ENCODE results near the gene FAM13A. TPM values are rescaled to one million over a fixed set of nuclear protein-coding genes. Genes with fewer than 3 reads are reported as not detected.
A peak's percentile ranks its signal among the peaks of the same experiment; 100 is the strongest.
"Not testable (repeated sequence)": the region's sequence is repeated elsewhere in the genome, so short reads cannot be mapped to it uniquely, and the experiment has no call there.

The FAM13A gene
- total RNA-seq, 1 donor from 2014 or later: 39.9 TPM

- ATAC-seq (no peak), DNase-seq (ENCODE audit: low spot score) (no peak)
- intact Hi-C loops (cut with DNase I): no loop called here
These were observed 50.7 kb downstream of the FAM13A start for GRCh38 chr4:89006307-89006706.

GRCh38 chr4:89005066-89005465 is 51.9 kb downstream of the FAM13A start:
- DNase-seq (ENCODE audit: low spot score); intact Hi-C loops (cut with DNase I); ATAC-seq: not testable (repeated sequence)

DNA sequence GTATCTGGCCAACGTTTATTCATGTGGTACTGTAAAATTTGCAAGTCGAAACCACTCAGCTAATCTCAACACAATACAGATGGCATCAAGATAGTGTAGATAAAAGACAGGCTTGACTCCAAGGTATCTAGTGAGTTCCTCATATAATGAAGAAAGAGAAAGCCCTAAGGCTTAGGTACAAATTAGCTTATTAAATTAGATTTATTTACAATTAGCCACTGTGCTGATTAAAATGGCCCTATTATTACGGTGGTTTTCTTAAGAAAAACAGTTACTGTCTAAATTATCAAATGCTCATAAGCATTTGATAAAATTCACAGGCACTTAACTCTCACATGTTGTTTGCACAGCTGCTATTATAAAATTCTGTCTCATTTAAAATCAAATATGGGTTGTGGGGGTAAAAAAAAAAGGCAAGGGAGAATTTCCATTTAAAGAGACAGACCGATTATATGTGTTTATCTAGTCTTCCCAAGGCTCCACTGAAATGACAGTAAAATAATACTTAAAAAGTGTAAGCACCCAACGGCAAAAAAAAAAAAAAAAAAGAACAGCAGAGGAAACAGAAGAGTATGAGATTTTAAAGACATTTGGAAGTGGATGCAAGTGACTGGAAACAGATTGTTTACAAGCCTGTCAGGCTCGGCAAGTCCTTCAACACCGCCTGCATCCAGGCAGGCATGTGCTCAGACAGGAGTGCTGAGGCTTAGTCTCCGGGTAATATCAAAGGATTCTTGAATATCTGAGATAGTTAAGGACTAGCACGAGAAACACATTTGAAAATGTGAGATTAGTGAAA is 55.1 kb downstream of the FAM13A start:
- DNase-seq (ENCODE audit: low spot score): no peak
- intact Hi-C loops (cut with DNase I): no loop called here
- peak; percentile 59 for ATAC-seq

GRCh38 chr4:89000844-89001360 is 56.1 kb downstream of the FAM13A start:
- ATAC-seq: peak; percentile 51
- no peak for DNase-seq (ENCODE audit: low spot score)
- intact Hi-C loops (cut with DNase I): no loop called here

DNA sequence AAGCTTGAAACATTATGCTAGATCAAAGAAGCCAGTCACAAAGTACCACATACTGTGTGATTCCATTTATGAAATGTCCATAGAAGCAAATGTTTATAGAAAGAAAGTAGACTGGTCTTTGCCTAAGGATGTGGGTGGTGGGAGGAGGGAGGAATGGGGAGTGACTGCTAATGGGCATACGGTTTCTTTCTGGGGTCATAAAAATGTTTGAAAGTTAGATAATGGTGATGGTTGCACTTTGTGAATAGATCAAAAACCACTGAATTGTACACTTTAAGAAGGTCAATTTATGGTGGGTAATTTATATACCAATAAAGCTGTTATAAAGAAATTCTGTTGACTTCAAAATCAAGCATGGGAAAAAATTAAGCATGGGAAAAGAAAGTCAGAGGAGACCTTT is 56.6 kb downstream of the FAM13A start:
- no peak for DNase-seq (ENCODE audit: low spot score)
- ATAC-seq: no peak
- intact Hi-C loops (cut with DNase I): no loop called here

- intact Hi-C loops (cut with DNase I): no loop called here
- no peak for DNase-seq (ENCODE audit: low spot score)
- ATAC-seq: no peak
These were observed 57.5 kb downstream of the FAM13A start for GRCh38 chr4:88999392-88999930.

- DNase-seq (ENCODE audit: low spot score) (no peak), ATAC-seq (no peak)
- intact Hi-C loops (cut with DNase I): no loop called here
These were observed 58.1 kb downstream of the FAM13A start for GRCh38 chr4:88998891-88999290.

DNA sequence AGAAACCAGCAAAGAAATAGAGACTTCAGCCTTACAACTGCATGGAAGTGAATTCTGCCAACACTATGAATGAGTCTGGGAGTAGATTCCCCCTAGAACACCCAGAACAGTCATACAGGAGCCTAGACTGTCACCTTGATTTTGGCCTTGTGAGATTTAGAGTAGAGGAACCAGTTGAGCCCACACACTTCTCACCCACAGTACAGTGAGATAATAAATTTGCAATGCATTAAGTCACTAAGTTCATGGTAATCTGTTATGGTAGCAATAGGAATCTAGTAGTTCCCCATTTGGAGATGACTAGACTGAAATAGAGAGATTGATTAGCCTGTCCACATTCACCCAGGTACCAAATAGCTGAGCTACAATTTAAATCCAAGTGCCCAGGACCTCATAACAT is 59.0 kb downstream of the FAM13A start:
- no peak for ATAC-seq
- intact Hi-C loops (cut with DNase I): no loop called here

GRCh38 chr4:88995874-88996273 is 61.1 kb downstream of the FAM13A start:
- intact Hi-C loops (cut with DNase I): no loop called here
- DNase-seq (ENCODE audit: low spot score) (no peak), ATAC-seq (no peak)

More for the DNA sequence above, 59.0 kb downstream of the FAM13A start:
- no peak for DNase-seq (ENCODE audit: low spot score)

- intact Hi-C loops (cut with DNase I); DNase-seq (ENCODE audit: low spot score); ATAC-seq: not testable (repeated sequence)
These were observed 61.7 kb downstream of the FAM13A start for GRCh38 chr4:88995257-88995656.

GRCh38 chr4:88993246-88993645 is 63.7 kb downstream of the FAM13A start:
- ATAC-seq (no peak), DNase-seq (ENCODE audit: low spot score) (no peak)
- intact Hi-C loops (cut with DNase I): no loop called here

DNA sequence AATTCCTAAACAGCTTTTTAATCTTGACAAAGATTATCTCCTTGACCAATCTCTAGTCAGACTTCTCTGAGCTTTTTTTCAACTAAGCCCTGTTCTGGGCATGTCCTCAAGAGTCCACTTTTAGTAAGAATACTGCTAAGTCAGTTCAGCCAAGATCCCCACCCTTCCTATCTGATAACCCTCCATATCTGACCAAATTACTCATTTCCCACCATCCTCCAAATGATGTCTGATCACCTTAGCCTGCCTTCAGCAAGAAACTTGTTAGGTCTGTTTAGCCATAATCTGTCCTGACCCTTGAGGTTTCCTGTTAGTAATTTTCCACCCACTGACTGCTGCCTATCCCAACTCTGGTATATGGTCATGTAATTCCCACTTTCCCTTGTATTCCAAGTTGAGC is 65.2 kb downstream of the FAM13A start:
- intact Hi-C loops (cut with DNase I): no loop called here
- ATAC-seq: no peak
- DNase-seq (ENCODE audit: low spot score): no peak

DNA sequence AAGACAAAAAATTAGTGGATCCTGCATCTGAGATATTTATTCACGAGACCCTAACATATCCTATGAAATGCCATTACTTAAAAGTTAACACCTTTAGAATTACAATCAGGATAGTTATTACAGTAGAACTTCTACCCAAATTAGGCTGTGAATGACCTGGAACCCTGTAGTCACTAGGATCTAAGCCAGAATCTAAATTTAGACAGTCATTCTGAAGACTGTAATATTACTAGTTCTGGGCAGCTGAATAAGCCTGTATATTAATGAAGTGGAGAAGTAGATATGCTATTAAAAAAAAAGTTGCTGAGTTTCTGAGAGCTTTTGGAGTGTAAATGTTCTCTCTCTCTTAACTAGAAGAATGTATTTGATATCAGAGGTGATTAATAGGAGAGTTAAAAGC is 67.0 kb downstream of the FAM13A start:
- peak; percentile 58 for ATAC-seq
- DNase-seq (ENCODE audit: low spot score): no peak
- intact Hi-C loops (cut with DNase I): no loop called here

GRCh38 chr4:88985088-88985773 is 71.8 kb downstream of the FAM13A start:
- intact Hi-C loops (cut with DNase I): no loop called here
- ATAC-seq (peak; percentile 93), DNase-seq (ENCODE audit: low spot score) (no peak)

DNA sequence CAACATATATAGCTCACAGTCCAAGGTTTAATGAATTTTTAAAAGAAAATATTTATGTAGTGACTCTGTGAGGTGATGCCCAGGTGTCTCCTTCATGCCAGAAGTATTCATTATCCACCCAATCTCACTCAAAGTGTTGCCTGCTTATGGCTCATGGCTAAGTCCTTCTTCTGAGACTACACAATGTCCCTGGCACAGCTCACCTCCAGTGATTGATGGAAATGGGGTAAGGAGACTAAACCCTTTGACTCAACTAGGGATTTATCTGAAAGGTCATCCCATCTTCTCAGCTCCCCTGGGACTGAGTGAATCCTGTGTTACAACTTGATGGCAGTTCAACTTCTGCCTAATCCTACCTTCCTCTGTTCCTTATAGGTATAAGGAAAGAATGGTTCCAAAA is 74.2 kb downstream of the FAM13A start:
- ATAC-seq: no peak
- no peak for DNase-seq (ENCODE audit: low spot score)
- intact Hi-C loops (cut with DNase I): no loop called here

DNA sequence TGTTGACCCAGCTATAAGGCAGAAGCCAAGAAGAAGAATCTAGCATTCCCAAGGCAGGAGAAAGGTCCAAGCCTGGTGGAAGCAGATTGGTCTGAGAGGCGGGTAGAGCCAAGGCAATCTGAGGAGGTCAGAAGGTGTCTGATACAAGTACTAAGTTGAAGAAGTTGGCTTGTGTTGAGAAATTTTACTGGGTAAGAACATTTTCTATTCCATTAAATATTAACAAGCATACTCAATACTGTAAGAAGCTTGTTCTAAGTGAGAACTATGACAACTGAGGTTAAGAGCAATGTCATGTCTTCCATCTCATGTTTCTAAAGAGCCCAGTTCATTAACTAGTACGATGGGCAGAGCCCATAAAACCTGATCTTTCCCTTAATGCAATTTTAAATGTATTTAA is 75.0 kb downstream of the FAM13A start:
- intact Hi-C loops (cut with DNase I): no loop called here
- ATAC-seq: no peak
- no peak for DNase-seq (ENCODE audit: low spot score)

DNA sequence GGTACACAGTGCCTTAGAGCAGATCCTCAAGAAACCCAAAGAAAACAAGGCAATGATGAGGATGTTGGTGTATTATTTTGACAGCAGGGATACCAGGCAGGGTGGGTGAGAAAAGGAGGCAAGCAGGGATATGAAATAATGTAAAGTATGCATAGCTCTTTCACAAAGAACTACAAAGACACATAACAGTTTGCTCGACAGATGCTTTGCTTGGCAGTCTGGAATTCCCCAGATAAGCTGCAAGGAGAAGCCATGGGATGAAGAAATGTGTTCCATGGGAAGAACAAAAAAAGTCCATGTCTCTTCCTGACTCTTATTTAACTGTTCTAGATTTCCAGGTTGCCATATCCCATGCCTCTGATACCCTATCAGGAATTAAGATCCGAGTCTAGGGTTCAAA is 75.4 kb downstream of the FAM13A start:
- ATAC-seq (no peak), DNase-seq (ENCODE audit: low spot score) (no peak)
- intact Hi-C loops (cut with DNase I): no loop called here

GRCh38 chr4:88979276-88979675 is 77.7 kb downstream of the FAM13A start:
- ATAC-seq (no peak), DNase-seq (ENCODE audit: low spot score) (no peak)
- intact Hi-C loops (cut with DNase I): no loop called here

GRCh38 chr4:88976775-88977035 is 80.3 kb downstream of the FAM13A start:
- no peak for ATAC-seq
- intact Hi-C loops (cut with DNase I): no loop called here
- no peak for DNase-seq (ENCODE audit: low spot score)

Data from sciatic nerve (tissue), 2 donors.